ENCODE results near the gene RPP25L.

- no peak for TF ChIP-seq CTCF (IDR thresholded peaks at IDR 0.05; ENCODE audit: insufficient read depth, low read length)
- no peak for TF ChIP-seq POLR2AphosphoS5 (IDR thresholded peaks at IDR 0.05; ENCODE audit: low read depth)
- TF ChIP-seq REST (IDR thresholded peaks at IDR 0.05; ENCODE audit: insufficient replicate concordance, low read depth) = no peak
- no peak for TF ChIP-seq GABPA (IDR thresholded peaks at IDR 0.05; ENCODE audit: low read depth)
Measured at GRCh38 chr9:34565856-34566255, 46.0 kb downstream of the RPP25L start.
